Measurements from ENCODE around the gene FSIP1.

Gene FSIP1

GRCh38 chr15:39645138-39645975 lies 137.3 kb downstream of the FSIP1 start:
- DNase-seq (ENCODE audit: low spot score): no peak

- DNase-seq (ENCODE audit: low spot score): no peak
Measured at GRCh38 chr15:39644136-39644535, 138.5 kb downstream of the FSIP1 start.

- no peak for DNase-seq (ENCODE audit: low spot score)
Measured at GRCh38 chr15:39643727-39644126, 138.9 kb downstream of the FSIP1 start.

GRCh38 chr15:39642011-39642640 lies 140.5 kb downstream of the FSIP1 start:
- DNase-seq (ENCODE audit: low spot score): peak; percentile 60

GRCh38 chr15:39641191-39641889 lies 141.3 kb downstream of the FSIP1 start:
- no peak for DNase-seq (ENCODE audit: low spot score)

- DNase-seq (ENCODE audit: low spot score): no peak
Measured at GRCh38 chr15:39640665-39641064, 142.0 kb downstream of the FSIP1 start.

GRCh38 chr15:39639037-39639436 lies 143.6 kb downstream of the FSIP1 start:
- DNase-seq (ENCODE audit: low spot score): no peak

- no peak for DNase-seq (ENCODE audit: low spot score)
Measured at GRCh38 chr15:39638041-39638440, 144.6 kb downstream of the FSIP1 start.

- peak; percentile 22 for DNase-seq (ENCODE audit: low spot score)
Measured at GRCh38 chr15:39631357-39631756, 151.3 kb downstream of the FSIP1 start.

GRCh38 chr15:39629906-39630305 lies 152.7 kb downstream of the FSIP1 start:
- DNase-seq (ENCODE audit: low spot score): no peak

- no peak for DNase-seq (ENCODE audit: low spot score)
Measured at GRCh38 chr15:39629371-39629770, 153.3 kb downstream of the FSIP1 start.

- no peak for DNase-seq (ENCODE audit: low spot score)
Measured at GRCh38 chr15:39628546-39629257, 153.9 kb downstream of the FSIP1 start.

GRCh38 chr15:39628144-39628508 lies 154.5 kb downstream of the FSIP1 start:
- DNase-seq (ENCODE audit: low spot score): no peak

- no peak for DNase-seq (ENCODE audit: low spot score)
Measured at GRCh38 chr15:39627451-39628143, 155.0 kb downstream of the FSIP1 start.

GRCh38 chr15:39625856-39626255 lies 156.8 kb downstream of the FSIP1 start:
- no peak for DNase-seq (ENCODE audit: low spot score)

GRCh38 chr15:39625451-39625850 lies 157.2 kb downstream of the FSIP1 start:
- DNase-seq (ENCODE audit: low spot score): no peak

- DNase-seq (ENCODE audit: low spot score): peak; percentile 85
Measured at GRCh38 chr15:39624806-39625205, 157.8 kb downstream of the FSIP1 start.

- no peak for DNase-seq (ENCODE audit: low spot score)
Measured at GRCh38 chr15:39623529-39623931, 159.1 kb downstream of the FSIP1 start.

GRCh38 chr15:39622660-39623516 lies 159.8 kb downstream of the FSIP1 start:
- no peak for DNase-seq (ENCODE audit: low spot score)

GRCh38 chr15:39621976-39622375 lies 160.7 kb downstream of the FSIP1 start:
- no peak for DNase-seq (ENCODE audit: low spot score)

- no peak for DNase-seq (ENCODE audit: low spot score)
Measured at GRCh38 chr15:39621210-39621609, 161.4 kb downstream of the FSIP1 start.

Data from GM03348 (cell line).